ENCODE data around the gene OR2F2.

The OR2F2 gene

DNA sequence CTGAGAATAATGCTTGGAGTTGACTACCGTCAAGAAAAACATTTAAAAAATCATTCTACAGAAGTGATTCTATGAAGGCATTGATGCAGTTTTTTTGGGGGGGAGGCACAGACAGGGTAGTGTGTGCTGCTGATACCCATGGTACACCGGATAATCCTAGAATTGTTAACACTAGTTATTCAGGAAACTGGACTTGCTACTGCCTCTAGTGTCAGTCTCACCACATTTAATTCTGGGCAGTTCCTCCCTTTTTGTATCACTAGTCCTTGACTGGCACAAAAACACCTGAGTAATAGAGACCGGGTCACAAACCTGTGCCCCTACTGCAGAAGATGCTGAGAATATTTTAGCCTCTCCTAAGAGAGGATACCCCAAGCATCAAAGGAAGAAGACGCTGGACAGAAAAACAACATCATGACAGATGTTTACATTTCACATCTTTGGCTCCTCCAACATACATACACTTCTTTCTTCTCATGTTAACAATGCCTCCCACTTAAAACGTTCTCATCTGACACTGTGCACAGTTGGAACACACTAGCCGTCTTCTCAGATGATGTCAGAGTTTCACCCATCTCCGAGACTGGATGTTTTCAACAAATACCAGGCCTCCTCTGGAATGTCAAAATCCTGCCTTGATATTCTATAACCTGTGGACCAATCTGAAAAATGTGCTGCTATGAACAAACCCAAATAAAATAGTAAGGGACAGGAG is 19.9 kb upstream of the OR2F2 start:
- no peak for DNase-seq

DNA sequence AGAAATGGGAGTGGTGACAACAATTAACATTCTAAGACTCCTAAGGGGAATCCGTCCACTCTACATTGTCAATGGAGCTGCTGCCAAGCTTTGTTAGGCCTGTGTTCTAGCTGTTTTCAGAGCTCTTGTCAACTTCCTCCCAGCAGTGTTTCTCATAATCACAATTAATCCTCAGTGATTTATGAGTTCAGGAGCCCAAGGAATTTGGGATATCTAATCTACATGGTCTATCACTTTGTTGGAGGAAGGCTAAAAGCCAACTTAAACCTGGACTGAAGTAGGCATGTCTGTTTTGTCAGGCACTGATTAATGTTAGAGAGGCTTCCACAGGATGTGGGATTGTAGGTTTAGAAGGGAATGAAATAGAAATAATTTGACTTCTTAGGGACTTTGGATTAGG is 10.2 kb upstream of the OR2F2 start:
- DNase-seq, result no peak

- DNase-seq, result no peak
These were observed 5.7 kb upstream of the OR2F2 start for GRCh38 chr7:143929224-143929920.

DNA sequence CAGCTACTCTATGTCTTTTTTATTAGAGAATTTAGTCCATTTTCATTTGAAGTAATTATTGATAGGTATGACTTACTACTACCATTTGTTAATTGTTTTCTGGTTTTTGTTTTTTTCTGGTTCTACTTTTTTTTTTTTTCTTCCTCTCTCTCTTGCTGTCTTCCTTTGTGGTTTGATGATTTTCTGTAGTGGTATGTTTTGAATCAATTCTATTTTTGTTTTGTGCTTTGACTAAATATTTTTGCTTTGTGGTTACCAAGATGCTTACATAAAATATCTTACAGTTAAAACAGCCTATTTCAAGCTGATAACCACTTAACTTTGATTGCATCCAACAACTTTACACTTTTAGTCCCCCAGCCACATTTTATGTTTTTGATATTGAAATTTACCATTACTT is 3.3 kb upstream of the OR2F2 start:
- DNase-seq, result no peak

- DNase-seq, result no peak
These were observed 1.3 kb downstream of the OR2F2 start for GRCh38 chr7:143936087-143937009.

- no peak for DNase-seq
These were observed 3.6 kb downstream of the OR2F2 start for GRCh38 chr7:143938379-143939243.

GRCh38 chr7:143945423-143945822 is 10.4 kb downstream of the OR2F2 start:
- no peak for DNase-seq

DNA sequence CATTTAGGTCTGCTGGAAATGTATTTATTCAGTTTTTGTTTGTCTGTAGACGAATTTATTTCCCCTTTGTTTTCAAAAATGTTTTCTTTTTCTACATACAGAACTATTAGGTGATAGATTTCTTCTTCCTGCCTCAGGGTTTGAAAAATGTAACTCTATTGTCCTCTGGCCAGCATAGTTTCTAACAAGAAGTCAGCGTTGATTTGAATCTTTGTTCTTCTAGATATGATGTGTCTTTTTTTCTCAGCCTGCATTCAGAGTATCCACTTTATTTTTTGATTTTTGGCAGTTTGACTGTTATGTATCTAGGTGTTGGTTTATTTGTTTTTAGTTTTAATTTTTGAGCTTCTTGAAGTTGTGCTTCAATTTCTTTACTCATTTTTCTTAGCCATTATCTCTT is 12.1 kb downstream of the OR2F2 start:
- no peak for DNase-seq

GRCh38 chr7:143948733-143949132 is 13.7 kb downstream of the OR2F2 start:
- no peak for DNase-seq

GRCh38 chr7:143953421-143953820 is 18.4 kb downstream of the OR2F2 start:
- DNase-seq, result no peak

GRCh38 chr7:143954135-143954534 is 19.1 kb downstream of the OR2F2 start:
- DNase-seq, result no peak

DNA sequence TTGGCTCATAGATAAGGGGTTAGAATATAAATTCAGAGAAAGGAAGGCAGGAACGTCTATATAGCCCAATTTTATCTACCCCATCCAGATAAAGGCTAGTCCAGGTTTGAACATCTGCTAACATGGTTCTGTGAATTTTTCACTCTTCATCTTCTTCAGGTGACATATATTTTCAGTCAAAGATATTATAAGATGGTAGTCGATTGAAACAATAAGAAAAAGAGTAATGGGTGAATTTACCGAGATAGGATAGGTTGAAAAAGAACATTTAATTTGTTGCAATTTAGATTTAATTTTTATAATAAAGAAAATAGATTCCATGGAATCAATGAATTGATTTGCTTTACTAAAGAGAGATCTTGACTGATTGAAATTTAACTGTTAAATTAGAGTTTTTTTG is 19.5 kb downstream of the OR2F2 start, which contains the start of gene OR2F1:
Gene OR2F1, plus strand, starts transcription at position 301 of the 400 bp plus-strand sequence. CDS start 5,127 bp downstream, outside the sequence.
- no peak for DNase-seq

DNA sequence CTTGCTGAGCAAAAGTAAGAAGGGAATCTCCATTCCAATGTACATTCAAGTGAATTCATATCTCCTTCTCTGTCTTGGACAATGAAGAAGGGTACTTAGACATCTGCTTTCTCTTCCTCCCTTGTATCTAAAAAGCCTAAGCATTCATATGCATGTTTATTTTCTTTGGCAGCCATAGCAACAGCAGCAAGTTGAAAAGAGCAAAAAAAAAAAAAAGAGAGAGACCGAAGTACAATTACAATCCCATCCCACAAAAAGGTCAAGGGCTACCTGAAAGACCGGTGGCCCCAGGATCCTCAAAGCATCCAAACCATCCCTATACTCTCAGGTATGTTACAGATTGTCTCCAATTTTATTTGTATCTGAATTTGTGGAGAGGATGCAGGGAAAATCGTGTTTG is 23.7 kb downstream of the OR2F2 start:
- DNase-seq, result no peak

- no peak for DNase-seq
These were observed 26.0 kb downstream of the OR2F2 start for GRCh38 chr7:143960813-143961610.

DNA sequence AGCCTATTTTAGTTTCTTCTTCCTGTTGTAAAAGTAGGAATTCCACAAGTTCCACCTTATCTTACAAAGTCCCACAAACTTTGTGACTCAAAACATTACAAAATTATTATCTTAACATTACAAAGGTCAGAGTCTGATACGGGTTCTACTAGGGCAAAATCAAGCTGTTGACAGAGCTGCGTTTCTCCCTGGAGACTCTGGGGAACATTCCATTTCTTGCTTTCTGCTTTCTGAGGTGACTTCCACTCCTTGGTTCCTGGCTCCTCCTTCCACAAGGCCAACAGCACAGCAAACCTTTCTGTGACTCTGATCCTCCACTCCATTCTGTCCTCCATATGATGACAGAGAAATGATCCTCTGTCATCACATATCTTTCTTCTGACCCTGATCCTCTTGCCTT is 30.2 kb downstream of the OR2F2 start:
- no peak for DNase-seq

DNA sequence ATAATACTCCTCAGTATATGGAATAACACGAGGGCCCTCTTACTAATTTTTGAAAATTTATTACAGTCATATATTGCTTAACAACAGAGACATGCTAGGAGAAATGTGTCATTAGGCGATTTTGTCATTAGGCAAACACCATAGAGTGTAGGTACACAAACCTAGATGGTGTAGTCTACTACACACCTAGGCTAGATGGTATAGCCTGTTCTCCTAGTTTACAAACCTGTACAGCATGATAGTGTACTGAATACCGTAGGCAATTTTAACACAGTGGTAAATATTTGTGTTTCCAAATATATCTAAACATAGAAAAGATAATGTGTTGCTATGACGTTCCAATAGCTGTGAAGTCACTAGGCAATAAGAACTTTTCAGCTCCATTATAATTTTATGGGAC is 32.4 kb downstream of the OR2F2 start:
- no peak for DNase-seq

GRCh38 chr7:143973870-143974416 is 38.9 kb downstream of the OR2F2 start:
- no peak for DNase-seq

- DNase-seq, result no peak
These were observed 39.4 kb downstream of the OR2F2 start for GRCh38 chr7:143974459-143974858.

GRCh38 chr7:143975617-143976016 is 40.6 kb downstream of the OR2F2 start:
- DNase-seq, result no peak

- no peak for DNase-seq
These were observed 43.6 kb downstream of the OR2F2 start for GRCh38 chr7:143978585-143978984.

GRCh38 chr7:143979359-143979758 is 44.3 kb downstream of the OR2F2 start:
- DNase-seq, result no peak
